Sigmoid colon (tissue), 4 donors: Measurements from ENCODE around the gene ATOX1.

Experiments
- CTCF ChIP-seq, 4 experiments: fragments of 450-650 bp in 3 of 4; fragments of 200-600 bp in 1 of 4; IDR thresholded peaks; one replicate each; pipeline ENCODE4 v1.5.1; 2016 to 2019; ENCODE audit warnings: antibody characterized with exemption in 4 of 4, mild to moderate bottlenecking in 3 of 4, moderate library complexity in 2 of 4
- POLR2A ChIP-seq, 2 donors: fragments of 450-650 bp; IDR thresholded peaks; one replicate each; pipeline ENCODE4 v1.6.1; 2016; ENCODE audit warnings: antibody characterized with exemption in 2 of 2, mild to moderate bottlenecking in 2 of 2, moderate library complexity in 2 of 2
- POLR2AphosphoS5 ChIP-seq, 4 donors: sonication (generic); formaldehyde crosslinking; IDR thresholded peaks; one replicate each; pipeline ENCODE4 v1.6.1; 2017; ENCODE audit warnings: antibody characterized with exemption in 4 of 4

- TF ChIP-seq CTCF (IDR thresholded peaks at IDR 0.05) = no peak
- no peak for TF ChIP-seq POLR2A (IDR thresholded peaks at IDR 0.05)
- no peak for TF ChIP-seq POLR2AphosphoS5 (IDR thresholded peaks at IDR 0.05)
Measured at GRCh38 chr5:151773951-151774350, 15.5 kb upstream of the ATOX1 start.
